Stimulated activated CD8-positive, alpha-beta memory T cell treated with anti-CD3 and anti-CD28 coated beads, Interleukin-4, amount 100 ng/mL, for 1 hour (primary cell): Measurements from ENCODE around the gene OCA2.
"Not testable (repeated sequence)": the region's sequence is repeated elsewhere in the genome, so short reads cannot be mapped to it uniquely, and the experiment has no call there.

ENCODE experiments used
- DNase-seq, 2 donors: peaks; one replicate each; pipeline ENCODE4 v3.0.0-alpha.2; 2020; ENCODE audit warnings: low read depth in 2 of 2, low spot score in 1 of 2

Gene OCA2

GRCh38 chr15:27850050-27850449, 249.1 kb downstream of the OCA2 start:
- DNase-seq = no peak

GRCh38 chr15:27848936-27849335, 250.2 kb downstream of the OCA2 start:
- DNase-seq = not testable (repeated sequence)

GRCh38 chr15:27847775-27848710, 251.1 kb downstream of the OCA2 start:
- no peak for DNase-seq

- DNase-seq = no peak
These were observed 252.3 kb downstream of the OCA2 start for GRCh38 chr15:27846722-27847395.

- DNase-seq = no peak
These were observed 253.4 kb downstream of the OCA2 start for GRCh38 chr15:27845535-27846369.

GRCh38 chr15:27844018-27844666, 255.0 kb downstream of the OCA2 start:
- no peak for DNase-seq

- DNase-seq = no peak
These were observed 256.0 kb downstream of the OCA2 start for GRCh38 chr15:27843146-27843545.

- no peak for DNase-seq
These were observed 256.6 kb downstream of the OCA2 start for GRCh38 chr15:27842526-27842925.

GRCh38 chr15:27835233-27835939, 263.7 kb downstream of the OCA2 start:
- DNase-seq = no peak

GRCh38 chr15:27834684-27835083, 264.4 kb downstream of the OCA2 start:
- DNase-seq = no peak

GRCh38 chr15:27833974-27834373, 265.1 kb downstream of the OCA2 start:
- no peak for DNase-seq

GRCh38 chr15:27833178-27833577, 265.9 kb downstream of the OCA2 start:
- DNase-seq = no peak

- DNase-seq = no peak
These were observed 266.9 kb downstream of the OCA2 start for GRCh38 chr15:27832237-27832596.

- DNase-seq = no peak
These were observed 267.5 kb downstream of the OCA2 start for GRCh38 chr15:27831384-27832236.

- DNase-seq = no peak
These were observed 270.4 kb downstream of the OCA2 start for GRCh38 chr15:27828746-27829145.

- no peak for DNase-seq
These were observed 272.0 kb downstream of the OCA2 start for GRCh38 chr15:27826902-27827714.

- no peak for DNase-seq
These were observed 272.7 kb downstream of the OCA2 start for GRCh38 chr15:27826411-27826810.

- DNase-seq = no peak
These were observed 274.2 kb downstream of the OCA2 start for GRCh38 chr15:27824841-27825422.
